Bronchial epithelial cell (primary cell): ENCODE data around the gene PLEKHA5. TPM values are rescaled to one million over a fixed set of nuclear protein-coding genes. Genes with fewer than 3 reads are reported as not detected.
A peak's percentile ranks its signal among the peaks of the same experiment; 100 is the strongest.

Experiments
- DNase-seq: peaks from one replicate; pipeline ENCODE4 v3.0.0-alpha.2; 2010; ENCODE audit warnings: low read depth
- FAIRE-seq: peaks from 2 replicates; lab custom pipeline; 2011; peaks lifted over from hg19 to GRCh38; lab: Jason Lieb, UNC
- H3K27me3 ChIP-seq: 2 replicates; pipeline ENCODE4 v1.5.1; 2011; ENCODE audit warnings: low read length; ENCODE audit not compliant: control insufficient read depth, insufficient read depth
- H3K36me3 ChIP-seq: 2 replicates; pipeline ENCODE4 v1.5.1; 2011; ENCODE audit warnings: low read length; ENCODE audit not compliant: control insufficient read depth, insufficient read depth
- H3K4me3 ChIP-seq: 2 replicates; pipeline ENCODE4 v1.5.1; 2011; ENCODE audit warnings: mild to moderate bottlenecking, low read depth, low read length, control low read depth
- total RNA-seq: library from RNA; depleted of rRNA; stranded (reverse); fragments of >200 nt; gene quantifications from 2 replicates; pipeline ENCODE4 v1.2.1, GENCODE V29; 2014
- TF ChIP-seq, protein P1 (sequence below): IDR thresholded peaks from 2 replicates; pipeline ENCODE4 v1.5.1; 2011; ENCODE audit warnings: mild to moderate bottlenecking, moderate library complexity, low read length, control low read depth, inconsistent platforms; ENCODE audit not compliant: insufficient read depth, severe bottlenecking

PLEKHA5 gene
- total RNA-seq, 1 donor from 2014 or later: 24.0 TPM

DNA sequence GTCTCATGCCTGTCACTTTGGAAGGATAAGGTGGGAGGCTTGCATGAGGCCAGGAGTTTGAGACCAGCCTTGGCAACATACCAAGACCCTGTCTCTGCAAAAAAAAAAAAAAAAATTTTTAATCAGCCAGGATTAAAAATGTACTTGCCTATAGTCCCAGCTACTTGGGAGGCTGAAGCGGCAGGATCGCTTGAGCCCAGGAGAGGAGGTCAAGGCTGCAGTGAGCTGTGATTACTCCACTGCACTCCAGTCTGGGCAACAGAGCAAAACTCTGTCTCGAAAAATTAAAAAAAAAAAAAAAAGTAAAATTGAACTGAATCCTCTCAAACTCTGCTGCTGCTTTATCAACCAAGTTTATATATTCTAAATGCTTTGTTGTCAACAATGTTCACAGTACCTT is 181.6 kb downstream of the PLEKHA5 start:
- Histone ChIP-seq H3K27me3 (no peaks in the 10 kb centered on the region), H3K36me3 (peaks cover 2% of the 10 kb centered on the region), H3K4me3 (no peak overlapping the region)
- FAIRE-seq: no peak
- DNase-seq: no peak
- TF ChIP-seq, protein P1, sequence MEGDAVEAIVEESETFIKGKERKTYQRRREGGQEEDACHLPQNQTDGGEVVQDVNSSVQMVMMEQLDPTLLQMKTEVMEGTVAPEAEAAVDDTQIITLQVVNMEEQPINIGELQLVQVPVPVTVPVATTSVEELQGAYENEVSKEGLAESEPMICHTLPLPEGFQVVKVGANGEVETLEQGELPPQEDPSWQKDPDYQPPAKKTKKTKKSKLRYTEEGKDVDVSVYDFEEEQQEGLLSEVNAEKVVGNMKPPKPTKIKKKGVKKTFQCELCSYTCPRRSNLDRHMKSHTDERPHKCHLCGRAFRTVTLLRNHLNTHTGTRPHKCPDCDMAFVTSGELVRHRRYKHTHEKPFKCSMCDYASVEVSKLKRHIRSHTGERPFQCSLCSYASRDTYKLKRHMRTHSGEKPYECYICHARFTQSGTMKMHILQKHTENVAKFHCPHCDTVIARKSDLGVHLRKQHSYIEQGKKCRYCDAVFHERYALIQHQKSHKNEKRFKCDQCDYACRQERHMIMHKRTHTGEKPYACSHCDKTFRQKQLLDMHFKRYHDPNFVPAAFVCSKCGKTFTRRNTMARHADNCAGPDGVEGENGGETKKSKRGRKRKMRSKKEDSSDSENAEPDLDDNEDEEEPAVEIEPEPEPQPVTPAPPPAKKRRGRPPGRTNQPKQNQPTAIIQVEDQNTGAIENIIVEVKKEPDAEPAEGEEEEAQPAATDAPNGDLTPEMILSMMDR: no peak

GRCh38 chr12:19312637-19313036 is 183.1 kb downstream of the PLEKHA5 start:
- FAIRE-seq (peak; percentile 52), DNase-seq (no peak)
- Histone ChIP-seq H3K27me3 (no peaks in the 10 kb centered on the region), H3K36me3 (no peaks in the 10 kb centered on the region), H3K4me3 (no peak overlapping the region)
- TF ChIP-seq, protein P1: no peak

- H3K4me3 ChIP-seq: no peak overlapping the region
- DNase-seq: peak; percentile 47
- FAIRE-seq: no peak
- H3K36me3 ChIP-seq: no peaks in the 10 kb centered on the region
- H3K27me3 ChIP-seq: no peaks in the 10 kb centered on the region
- TF ChIP-seq, protein P1: no peak
These were observed 186.9 kb downstream of the PLEKHA5 start for GRCh38 chr12:19316425-19316824.

DNA sequence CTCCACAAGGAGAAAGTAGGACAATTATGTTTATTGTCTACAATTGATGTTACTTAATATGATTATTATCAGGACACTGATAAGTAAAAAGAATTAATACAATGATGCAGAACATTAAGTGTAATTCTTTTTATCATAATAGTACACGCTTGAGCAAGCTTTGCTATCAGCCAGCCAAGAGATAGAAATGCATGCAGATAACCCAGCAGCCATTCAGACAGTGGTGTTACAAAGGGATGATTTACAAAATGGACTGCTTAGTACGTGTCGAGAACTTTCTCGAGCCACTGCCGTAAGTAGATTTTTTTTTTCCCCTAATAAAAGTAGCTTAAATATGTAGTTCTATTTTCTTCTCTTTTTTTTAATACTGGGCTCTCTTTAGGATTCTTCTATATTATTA is 192.8 kb downstream of the PLEKHA5 start:
- TF ChIP-seq, protein P1: no peak
- no peak overlapping the region for H3K4me3 ChIP-seq
- no peaks in the 10 kb centered on the region for H3K27me3 ChIP-seq
- no peak for FAIRE-seq
- H3K36me3 ChIP-seq: no peaks in the 10 kb centered on the region
- DNase-seq: no peak

DNA sequence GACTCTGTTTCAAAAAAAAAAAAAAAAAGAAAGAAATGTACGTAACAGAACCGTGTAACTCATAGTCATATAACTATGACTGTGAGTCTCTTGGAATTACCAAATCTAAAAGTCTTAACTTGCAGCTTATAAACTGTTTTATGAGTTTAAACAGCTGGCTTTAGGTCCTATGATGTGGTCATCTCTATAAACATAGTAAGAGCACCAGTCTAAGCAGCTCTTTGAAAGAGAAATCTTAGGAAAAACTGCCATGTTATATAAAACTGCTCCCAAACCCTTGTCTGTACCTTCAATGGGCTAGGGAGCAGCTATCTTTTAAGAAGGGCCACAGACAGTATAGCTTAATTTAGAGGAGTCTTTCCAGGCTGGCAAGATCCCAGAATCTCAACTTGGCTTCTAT is 194.3 kb downstream of the PLEKHA5 start:
- TF ChIP-seq, protein P1: no peak
- no peak overlapping the region for H3K4me3 ChIP-seq
- FAIRE-seq (no peak), DNase-seq (no peak)
- no peaks in the 10 kb centered on the region for H3K27me3 ChIP-seq
- no peaks in the 10 kb centered on the region for H3K36me3 ChIP-seq

DNA sequence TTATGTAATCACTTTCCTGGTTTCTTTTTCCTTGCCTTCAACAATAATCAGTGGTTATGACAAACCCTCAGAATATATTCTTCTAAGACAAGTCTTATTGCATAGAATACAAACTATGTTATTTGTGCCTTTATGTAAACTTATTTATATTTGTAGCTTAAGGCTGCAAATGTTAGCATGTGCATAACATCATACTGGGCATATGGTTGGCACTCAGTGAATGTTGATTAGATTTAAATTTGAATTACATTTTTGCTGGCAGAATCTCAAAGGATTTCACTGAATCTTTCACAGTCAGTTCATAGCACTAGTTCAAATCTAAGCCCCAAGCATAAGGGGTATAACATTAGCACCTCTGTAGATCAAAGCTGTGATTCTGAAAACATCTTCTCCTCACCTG is 196.6 kb downstream of the PLEKHA5 start:
- no peak overlapping the region for H3K4me3 ChIP-seq
- TF ChIP-seq, protein P1: no peak
- H3K36me3 ChIP-seq: no peaks in the 10 kb centered on the region
- DNase-seq (no peak), FAIRE-seq (no peak)
- no peaks in the 10 kb centered on the region for H3K27me3 ChIP-seq
